NCI-H1417 (cell line): Measurements from ENCODE around the gene SMARCA1.

Source experiments
- DNase-seq, 3 experiments: peaks; one replicate each; lab custom pipeline; 2025; lab: John Stamatoyannopoulos, UW

Gene SMARCA1

GRCh38 chrX:129529685-129530281 is 6.5 kb upstream of the SMARCA1 start:
- peak in 1 of 3 experiments; percentile 12 for DNase-seq

DNA sequence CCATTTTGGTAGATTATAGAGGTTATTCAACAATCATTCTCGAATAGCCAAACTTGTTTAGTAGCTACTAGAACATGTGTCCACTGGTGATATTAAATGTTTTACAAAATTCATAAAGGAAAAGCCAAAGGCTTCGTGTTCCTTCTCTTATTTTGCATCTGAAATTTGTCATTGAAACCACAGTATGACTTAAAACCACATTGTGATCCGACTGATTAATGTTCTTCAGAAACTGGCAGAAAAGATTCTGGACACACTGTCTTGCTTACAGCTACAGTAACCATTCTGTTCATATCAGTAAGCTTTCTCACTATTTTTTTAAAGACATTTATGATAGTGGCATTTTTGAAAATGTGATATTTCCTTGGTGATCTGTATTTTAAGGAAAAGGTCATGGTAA is 2.6 kb upstream of the SMARCA1 start:
- no peak for DNase-seq

GRCh38 chrX:129525162-129525561 is 1.9 kb upstream of the SMARCA1 start:
- DNase-seq = no peak

GRCh38 chrX:129524250-129524850 is 1.1 kb upstream of the SMARCA1 start:
- DNase-seq = no peak

DNA sequence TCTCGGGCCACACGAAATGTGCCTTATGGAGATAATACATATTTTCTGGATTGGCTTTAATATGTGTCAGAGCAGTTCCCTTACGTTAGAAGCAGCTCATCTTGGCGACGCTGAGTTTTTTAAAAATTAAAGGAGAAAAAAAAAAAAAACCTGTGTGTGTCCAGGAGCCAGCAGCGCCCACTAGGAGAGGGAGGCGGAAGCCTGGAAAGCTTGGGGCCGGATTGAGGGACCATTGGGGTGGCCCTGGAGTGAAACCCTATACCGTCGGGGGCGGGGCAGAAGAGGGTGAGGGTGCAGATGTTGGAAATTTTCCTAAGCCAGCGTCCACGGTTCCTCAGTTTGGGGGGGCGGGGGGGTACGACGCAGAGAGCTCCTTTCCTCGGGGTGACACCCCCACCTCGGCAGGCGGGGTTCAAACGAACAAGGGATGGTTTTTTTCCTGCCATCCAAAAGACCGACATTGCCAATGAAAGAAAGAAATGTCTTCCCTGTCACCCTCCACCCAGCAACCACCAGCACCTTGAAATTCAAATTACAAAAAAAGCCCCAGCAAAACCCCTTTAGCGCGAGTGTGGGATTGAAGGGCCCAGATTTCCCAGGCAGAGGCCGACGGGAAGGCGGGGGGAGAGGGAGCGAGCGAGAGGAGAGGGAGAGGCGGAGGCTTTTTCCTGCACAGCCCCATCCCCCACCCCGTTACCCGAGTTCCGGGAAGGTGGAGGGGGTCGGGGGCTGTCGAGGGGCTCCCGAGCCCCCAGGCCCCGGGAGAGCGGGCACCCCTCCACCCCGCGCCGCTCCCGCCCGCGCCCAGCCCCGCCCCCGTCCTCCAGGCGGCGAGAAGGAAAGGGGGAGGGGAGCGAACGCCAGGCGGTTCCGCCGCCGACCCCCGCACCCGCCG is 859 bp downstream of the SMARCA1 start:
- DNase-seq = peak; percentile 20 to 77 (median 64)

DNA sequence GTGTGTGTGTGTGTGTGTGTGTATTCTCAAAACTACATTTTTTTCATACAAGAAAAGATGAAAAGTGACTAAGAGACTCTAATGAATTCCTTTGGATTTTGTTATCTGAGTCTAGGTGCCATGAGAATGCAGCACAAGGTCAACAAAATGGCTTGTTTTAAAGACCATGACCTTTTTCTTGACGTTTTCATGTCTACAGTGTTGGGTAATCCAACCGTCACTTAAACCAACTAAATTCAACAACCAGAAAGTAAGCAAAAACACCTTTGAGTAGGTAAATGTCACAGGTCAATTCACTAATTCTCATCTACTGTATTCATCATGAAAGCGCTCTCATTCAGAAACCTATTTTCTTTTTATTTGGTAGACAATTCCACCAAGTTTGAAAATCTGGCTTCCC is 3.1 kb downstream of the SMARCA1 start:
- DNase-seq = no peak

DNA sequence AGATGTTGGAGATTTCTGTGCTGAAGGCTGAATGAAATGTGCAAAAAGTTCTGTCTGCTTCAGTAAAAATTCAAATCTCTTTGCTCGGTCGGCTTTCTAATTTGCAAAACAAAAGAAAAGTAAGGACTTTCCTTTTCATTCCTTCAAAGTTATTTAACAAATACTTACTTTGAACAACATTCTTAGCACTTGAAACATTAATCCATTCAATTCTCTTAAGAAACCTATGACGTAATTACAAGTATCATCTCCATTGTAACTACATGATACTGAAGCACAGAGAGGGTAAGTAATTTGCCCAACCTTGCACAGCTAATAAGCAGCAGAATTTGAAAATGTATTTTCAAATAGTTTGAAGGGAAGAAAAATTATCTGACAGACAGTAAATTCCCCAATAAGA is 6.9 kb downstream of the SMARCA1 start:
- no peak for DNase-seq

GRCh38 chrX:129512409-129512808 is 10.9 kb downstream of the SMARCA1 start:
- no peak for DNase-seq

- DNase-seq = no peak
Measured at GRCh38 chrX:129511689-129512088, 11.6 kb downstream of the SMARCA1 start.

DNA sequence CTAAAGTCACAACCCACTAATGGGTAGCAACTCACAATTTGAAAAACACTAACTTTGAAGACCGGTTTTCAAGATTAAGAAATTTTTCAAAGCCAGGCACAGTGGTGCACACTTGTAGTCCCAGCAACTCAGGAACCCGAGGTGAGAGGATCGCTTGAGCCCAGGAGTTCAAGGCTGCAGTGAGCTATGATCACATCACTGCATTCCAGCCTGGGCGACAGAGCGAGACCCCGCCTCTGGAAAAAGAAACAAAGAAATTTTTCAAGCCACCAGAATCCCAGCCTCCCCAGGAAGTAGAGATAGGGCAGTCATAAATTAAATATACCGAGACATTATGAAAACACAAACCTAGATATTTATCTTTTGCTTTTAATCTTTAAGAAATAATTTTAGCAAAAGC is 13.0 kb downstream of the SMARCA1 start:
- no peak for DNase-seq

GRCh38 chrX:129497146-129497843 is 26.0 kb downstream of the SMARCA1 start:
- DNase-seq = no peak

DNA sequence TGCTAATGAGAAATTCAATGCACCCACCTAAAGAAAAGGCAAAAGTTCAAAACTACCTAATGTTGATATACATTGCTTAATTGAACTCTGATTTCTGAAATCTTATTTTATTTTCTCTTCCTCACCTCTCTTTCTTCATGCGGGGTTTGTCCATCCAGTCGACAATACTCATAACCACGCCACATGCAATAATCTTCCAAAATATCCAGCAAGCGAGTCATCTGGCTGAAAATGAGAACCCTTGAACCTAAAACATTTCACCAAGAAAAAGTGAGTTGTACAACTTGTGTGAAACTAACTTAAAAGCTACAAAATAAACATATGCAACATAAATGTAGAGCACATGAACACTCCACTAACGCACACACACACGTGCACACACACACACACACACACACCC is 26.7 kb downstream of the SMARCA1 start:
- no peak for DNase-seq

DNA sequence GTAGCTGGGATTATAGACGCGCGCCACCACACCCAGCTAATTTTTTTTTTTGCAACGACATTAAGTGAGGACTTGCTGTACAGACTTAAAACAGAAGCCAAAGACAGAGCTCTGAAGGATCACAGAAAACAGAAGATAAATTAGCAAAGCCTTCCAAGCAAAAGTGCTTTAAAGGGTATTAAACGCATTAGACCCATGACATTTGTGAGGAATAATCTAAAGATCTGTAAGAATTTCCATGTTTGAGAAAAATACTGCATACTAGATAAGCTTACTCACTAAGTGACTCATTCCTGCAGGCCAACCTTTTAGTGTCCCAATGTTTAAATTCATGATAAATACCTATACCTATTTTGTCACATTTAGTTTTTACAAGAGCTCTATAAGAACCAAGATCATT is 27.4 kb downstream of the SMARCA1 start:
- no peak for DNase-seq

DNA sequence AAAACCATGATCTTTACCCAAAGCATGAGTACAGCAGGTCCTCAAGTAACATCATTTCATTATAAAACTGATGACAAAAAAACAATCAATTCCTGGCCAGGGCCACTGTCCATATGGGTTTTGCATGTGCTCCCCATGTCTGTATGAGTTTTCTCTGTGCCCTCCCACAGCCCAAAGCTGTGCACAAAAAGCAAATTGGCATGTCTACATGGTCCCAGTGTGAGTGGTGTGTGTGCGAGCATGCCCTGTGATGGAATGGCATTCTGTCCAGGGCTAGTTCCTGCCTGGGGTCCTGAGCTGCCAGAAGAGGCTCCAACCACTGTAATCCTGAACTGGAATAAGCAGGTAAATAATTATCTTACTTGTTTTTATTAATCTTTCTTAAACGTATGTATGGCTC is 28.4 kb downstream of the SMARCA1 start:
- DNase-seq = no peak

DNA sequence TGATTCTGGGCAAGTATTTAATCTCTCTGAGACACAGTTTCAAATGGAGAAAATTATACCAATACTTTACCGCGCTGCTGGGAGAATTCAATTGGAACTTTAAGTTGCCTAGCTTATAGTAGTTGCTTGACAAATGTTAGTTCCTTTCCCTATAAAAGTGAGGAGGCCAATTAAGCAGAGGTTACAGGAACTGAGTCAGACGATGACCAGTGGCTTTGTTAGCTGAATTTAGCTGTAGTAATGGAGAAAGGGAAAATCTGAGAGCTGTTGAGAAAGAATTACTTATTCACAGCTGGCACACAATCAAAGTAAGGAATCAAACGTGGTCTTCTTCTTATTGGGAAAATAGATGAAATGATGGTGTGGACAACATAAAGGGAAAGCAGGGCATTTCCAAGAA is 29.6 kb downstream of the SMARCA1 start:
- DNase-seq = no peak

GRCh38 chrX:129490330-129490729 is 33.0 kb downstream of the SMARCA1 start:
- no peak for DNase-seq

DNA sequence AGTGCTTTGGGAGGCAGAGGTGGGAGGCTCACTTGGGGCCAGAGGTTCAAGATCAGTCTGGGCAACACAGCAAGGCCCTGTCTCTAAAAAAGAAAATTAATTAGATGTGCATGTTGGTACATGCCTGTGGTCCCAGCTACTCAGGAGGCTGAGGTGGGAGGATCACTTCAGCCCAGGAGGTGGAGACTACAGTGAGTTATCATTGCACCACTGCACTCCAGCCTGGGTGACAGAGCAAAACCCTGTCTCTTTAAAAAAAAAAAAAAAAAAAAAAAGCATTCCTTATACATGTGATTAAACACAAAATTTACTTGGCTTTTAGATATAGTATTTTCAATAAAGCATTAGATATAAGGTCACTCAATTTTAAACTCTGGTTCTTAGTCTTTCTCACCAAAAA is 34.9 kb downstream of the SMARCA1 start:
- no peak for DNase-seq

- DNase-seq = no peak
Measured at GRCh38 chrX:129480889-129481288, 42.4 kb downstream of the SMARCA1 start.

DNA sequence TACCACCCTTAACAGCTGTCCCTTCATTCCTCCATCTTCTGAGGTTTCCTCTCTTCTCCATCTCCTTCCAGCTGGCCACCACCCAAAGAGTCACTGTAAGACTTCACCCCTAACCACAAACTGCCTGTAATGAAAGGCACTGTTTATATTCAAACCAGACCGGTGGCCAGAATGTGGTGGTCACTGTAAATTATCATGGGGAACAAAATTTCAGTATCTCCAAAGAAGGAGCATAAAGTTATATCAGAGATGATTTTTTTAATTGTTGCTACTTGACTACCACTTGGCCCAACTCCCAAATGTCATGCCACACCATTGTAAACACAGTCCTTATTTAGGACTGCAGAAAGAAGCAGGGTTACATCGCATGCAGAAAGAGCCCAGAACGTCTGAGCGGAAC is 44.8 kb downstream of the SMARCA1 start:
- no peak for DNase-seq

DNA sequence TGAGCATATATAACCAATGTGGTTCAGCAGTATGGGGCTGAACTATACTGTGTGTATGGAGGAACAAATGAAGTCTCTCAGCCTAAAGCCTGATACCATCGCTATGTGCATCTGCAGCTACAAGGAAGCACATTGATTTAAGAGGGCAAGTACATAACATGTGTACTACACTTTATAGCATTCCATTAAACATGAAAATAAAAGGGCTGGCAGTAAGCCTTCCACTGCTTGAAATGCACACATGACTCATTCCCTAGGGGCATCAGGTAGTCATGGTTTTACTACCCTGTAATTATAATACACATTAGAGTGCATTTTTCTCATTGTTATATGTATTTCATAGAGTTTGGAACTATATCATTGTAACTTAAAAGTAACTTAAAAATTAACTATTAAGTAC is 51.2 kb downstream of the SMARCA1 start:
- peak in 1 of 3 experiments; percentile 35 for DNase-seq

- peak in 1 of 3 experiments; percentile 17 for DNase-seq
Measured at GRCh38 chrX:129462707-129463106, 60.6 kb downstream of the SMARCA1 start.

DNA sequence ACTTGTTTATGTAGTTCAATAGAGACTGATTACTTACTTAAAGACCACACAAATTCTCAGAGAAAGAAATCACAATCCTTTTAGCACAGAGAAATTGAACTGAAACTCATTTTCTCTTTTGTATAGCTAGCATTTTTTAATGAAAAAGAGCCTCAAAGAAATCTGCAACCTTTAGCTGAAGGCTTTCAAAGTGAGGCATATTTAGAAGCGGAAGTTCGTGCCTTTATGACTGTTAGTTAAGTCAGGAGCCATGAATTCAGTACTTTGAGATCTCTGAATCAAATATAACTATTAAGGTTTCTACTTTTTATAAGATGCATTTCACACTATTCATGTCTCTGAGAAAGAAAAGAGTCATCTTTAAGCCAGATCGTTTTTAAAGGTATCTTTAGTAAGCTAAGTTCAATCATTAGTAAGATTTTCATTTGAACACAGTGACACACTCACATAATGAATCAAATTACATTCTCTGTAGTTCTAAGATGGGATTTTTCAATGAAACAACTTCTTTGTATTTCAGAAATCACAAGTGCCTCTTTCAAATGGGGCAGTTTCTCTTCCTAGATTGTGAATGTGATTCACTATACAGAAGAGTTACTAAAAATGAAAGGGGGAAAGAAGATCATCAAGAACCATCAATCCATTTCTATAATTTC is 61.4 kb downstream of the SMARCA1 start:
- no peak for DNase-seq
